Measurements from ENCODE around the gene POLR1A.

The POLR1A gene

DNA sequence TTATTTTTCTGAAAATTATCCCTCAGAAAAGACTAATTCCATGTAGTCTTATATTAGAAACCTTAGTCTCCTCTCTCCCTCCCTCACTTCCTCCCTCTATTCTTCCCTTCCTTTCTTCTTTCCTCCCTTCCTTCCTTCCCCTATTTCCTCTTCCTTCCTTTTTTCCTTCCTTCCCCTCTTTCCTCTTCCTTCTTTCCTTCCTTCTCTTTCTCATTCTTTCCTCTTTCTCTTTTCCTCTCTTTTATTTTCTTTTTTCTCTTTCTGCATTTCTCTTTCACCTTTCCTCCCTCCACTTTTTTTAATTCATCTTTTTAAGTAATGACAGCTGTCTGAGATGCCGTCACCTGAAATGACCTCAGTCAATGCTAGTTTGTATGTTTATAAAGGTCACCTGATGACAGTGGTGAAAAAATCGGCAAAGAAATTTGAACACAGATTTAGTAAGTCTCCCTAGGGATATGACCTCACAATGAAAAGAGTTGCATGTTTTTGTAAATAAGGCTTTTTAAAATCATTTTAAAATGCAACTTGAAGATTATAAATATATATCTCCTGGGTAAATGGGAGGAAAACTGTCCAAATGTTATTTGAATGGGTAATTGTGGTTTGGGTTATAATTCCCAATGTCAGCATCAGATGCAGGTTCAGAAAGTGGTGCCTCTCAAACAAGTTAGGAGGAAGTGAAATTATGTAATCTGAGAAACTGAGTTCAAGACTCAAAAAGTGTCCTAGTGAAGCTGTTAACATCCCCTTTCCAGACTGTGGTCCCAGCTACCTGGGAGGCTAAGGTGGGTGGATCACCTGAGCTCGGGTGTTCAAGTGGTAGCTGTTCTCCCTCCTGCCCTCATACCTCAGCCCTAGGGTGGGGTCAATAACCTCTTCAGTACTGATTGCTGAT lies 126.6 kb downstream of the POLR1A start:
- DNase-seq (ENCODE audit: low read depth) = no peak

DNA sequence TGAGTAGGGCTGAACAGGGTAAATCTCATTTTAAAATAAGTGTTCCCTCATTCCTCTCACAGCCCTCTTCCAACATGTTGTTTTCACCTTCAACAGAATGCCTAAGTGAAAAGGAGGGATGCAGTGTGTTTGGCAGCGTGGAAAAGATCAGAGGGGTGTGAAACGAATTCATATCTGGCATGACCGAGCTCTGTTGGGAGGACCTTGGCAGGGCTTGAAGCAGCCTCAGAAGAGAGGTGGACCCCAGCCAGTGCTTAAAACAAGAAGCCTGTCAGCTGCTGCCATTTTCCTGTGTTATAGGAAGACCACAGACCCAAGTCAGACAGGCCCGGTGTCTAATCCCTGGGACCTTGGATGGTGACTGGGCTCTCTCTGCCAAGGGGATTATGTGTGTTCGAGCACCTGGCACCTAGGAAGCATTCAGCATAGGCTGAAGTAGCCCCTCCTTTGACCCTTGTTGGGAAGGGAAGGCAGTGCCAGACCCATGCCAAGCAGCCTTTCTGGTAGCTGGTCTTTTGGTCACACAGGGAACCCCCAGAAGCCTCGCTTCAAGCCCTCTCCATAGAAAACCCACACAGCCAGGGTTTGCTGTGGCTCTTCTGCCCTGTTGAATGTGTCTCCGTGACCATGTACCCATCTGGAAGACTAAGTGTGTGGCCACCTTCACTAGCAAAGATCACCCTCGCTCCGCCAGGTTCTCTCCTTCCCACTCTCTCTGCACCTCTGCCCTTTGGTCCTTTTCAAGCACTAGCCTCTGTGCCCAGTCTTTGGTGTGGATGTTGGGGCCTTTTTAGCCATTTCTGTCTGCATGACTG lies 129.4 kb downstream of the POLR1A start:
- no peak for DNase-seq (ENCODE audit: low read depth)

GRCh38 chr2:85975581-85975980 lies 130.1 kb downstream of the POLR1A start:
- no peak for DNase-seq (ENCODE audit: low read depth)

DNA sequence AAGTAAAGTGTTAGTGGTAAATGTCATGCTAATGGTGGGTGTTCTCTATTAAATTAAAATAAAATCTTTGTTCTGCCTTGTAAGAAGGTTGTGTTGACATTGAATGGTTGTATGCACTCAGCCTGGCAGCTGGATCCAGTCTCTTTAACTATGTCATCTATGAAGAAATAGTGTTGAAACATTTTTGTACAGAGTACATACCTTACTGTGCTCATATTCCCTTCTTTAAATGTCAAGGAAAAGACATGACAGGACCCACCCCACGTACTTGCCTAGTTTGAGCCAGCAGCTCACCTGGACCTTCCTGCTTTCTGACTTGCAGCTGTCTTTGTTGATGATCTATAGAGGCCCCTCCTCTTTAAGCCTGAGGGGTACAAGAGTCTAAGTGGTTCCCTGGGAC lies 131.3 kb downstream of the POLR1A start:
- no peak for DNase-seq (ENCODE audit: low read depth)

- DNase-seq (ENCODE audit: low read depth) = no peak
Measured at GRCh38 chr2:85972355-85972754, 133.3 kb downstream of the POLR1A start.

- no peak for DNase-seq (ENCODE audit: low read depth)
Measured at GRCh38 chr2:85971366-85971765, 134.3 kb downstream of the POLR1A start.
